GM23338 (cell line): ENCODE data around the gene OR10K1. TPM values are rescaled to one million over a fixed set of nuclear protein-coding genes. Genes with fewer than 3 reads are reported as not detected.

Experiments used
- ATAC-seq: fragments of 200-7000 bp; cut with Tn5 transposase; 3 replicates; pipeline ENCODE4 v1.9.1; 2020
- DNase-seq: peaks from one replicate; pipeline ENCODE4 v3.0.0-alpha.2; 2015; ENCODE audit warnings: low spot score
- H2AFZ ChIP-seq: fragments of 200-600 bp; sonication (generic); 2 replicates; pipeline ENCODE4 v1.8.0; 2016; ENCODE audit warnings: antibody characterized with exemption, mild to moderate bottlenecking, moderate library complexity
- H3F3A ChIP-seq: fragments of 200-600 bp; sonication (generic); replicated peaks from 2 replicates; pipeline ENCODE4 v1.8.0; 2017; ENCODE audit warnings: antibody characterized with exemption, mixed run types, low read depth
- H3K27ac ChIP-seq: fragments of 200-600 bp; sonication (generic); 2 replicates; pipeline ENCODE4 v1.6.1; 2016; ENCODE audit warnings: low read depth
- H3K27me3 ChIP-seq: fragments of 200-600 bp; sonication (generic); 2 replicates; pipeline ENCODE4 v1.8.0; 2016; ENCODE audit warnings: mild to moderate bottlenecking, mixed run types, moderate library complexity; ENCODE audit not compliant: insufficient read depth
- H3K36me3 ChIP-seq: fragments of 200-600 bp; sonication (generic); 2 replicates; pipeline ENCODE4 v1.8.0; 2016; ENCODE audit warnings: mild to moderate bottlenecking; ENCODE audit not compliant: insufficient read depth
- H3K4me1 ChIP-seq: fragments of 200-600 bp; sonication (generic); 2 replicates; pipeline ENCODE4 v1.8.0; 2016; ENCODE audit warnings: mild to moderate bottlenecking, moderate library complexity; ENCODE audit not compliant: insufficient read depth
- H3K4me2 ChIP-seq: fragments of 200-600 bp; sonication (generic); 2 replicates; pipeline ENCODE4 v1.7.1; 2017; ENCODE audit warnings: mixed run types
- H3K4me3 ChIP-seq: fragments of 200-600 bp; sonication (generic); 2 replicates; pipeline ENCODE4 v1.6.1; 2016; ENCODE audit warnings: mixed run types
- H3K79me2 ChIP-seq: fragments of 200-600 bp; sonication (generic); replicated peaks from 2 replicates; pipeline ENCODE4 v1.8.0; 2017; ENCODE audit warnings: mild to moderate bottlenecking; ENCODE audit not compliant: insufficient read depth
- H3K9me2 ChIP-seq: fragments of 200-600 bp; sonication (generic); 2 replicates; pipeline ENCODE4 v1.8.0; 2017; ENCODE audit not compliant: insufficient read depth
- H4K20me1 ChIP-seq: fragments of 200-600 bp; sonication (generic); replicated peaks from 2 replicates; pipeline ENCODE4 v1.8.0; 2017; ENCODE audit warnings: mild to moderate bottlenecking; ENCODE audit not compliant: insufficient read depth
- H3K27ac Mint-ChIP-seq: 2 replicates; pipeline ENCODE4 v1.8.0; 2020; ENCODE audit warnings: inconsistent platforms, mild to moderate bottlenecking, moderate library complexity, mixed read lengths
- H3K27me3 Mint-ChIP-seq: 3 replicates; pipeline ENCODE4 v1.8.0; 2022; ENCODE audit warnings: low read depth, mild to moderate bottlenecking, moderate library complexity, mixed read lengths, inconsistent platforms; ENCODE audit not compliant: insufficient read depth, poor library complexity
- H3K36me3 Mint-ChIP-seq: 3 replicates; pipeline ENCODE4 v1.8.0; 2021; ENCODE audit warnings: low read depth, mild to moderate bottlenecking, inconsistent platforms, moderate library complexity, mixed read lengths
- H3K4me1 Mint-ChIP-seq: 3 replicates; pipeline ENCODE4 v1.8.0; 2020; ENCODE audit warnings: mild to moderate bottlenecking, inconsistent platforms, mixed read lengths
- H3K4me3 Mint-ChIP-seq: 3 replicates; pipeline ENCODE4 v1.8.0; 2021; ENCODE audit warnings: moderate library complexity, mild to moderate bottlenecking, inconsistent platforms, mixed read lengths
- H3K9me3 Mint-ChIP-seq: 3 replicates; pipeline ENCODE4 v1.8.0; 2020; ENCODE audit warnings: moderate library complexity, mild to moderate bottlenecking, inconsistent platforms, mixed read lengths
- CREB1 ChIP-seq: fragments of 250-450 bp; sonication (Bioruptor Pico); IDR thresholded peaks from 2 replicates; pipeline ENCODE4 v1.5.0; 2020; ENCODE audit warnings: low read depth, mild to moderate bottlenecking, moderate library complexity
- EZH2phosphoT487 ChIP-seq: fragments of 200-600 bp; sonication (generic); IDR thresholded peaks from one replicate; pipeline ENCODE4 v1.8.1; 2018; ENCODE audit warnings: antibody characterized with exemption; ENCODE audit not compliant: unreplicated experiment
- JUNB ChIP-seq: IDR thresholded peaks from one replicate; pipeline ENCODE4 v1.6.1; 2016; ENCODE audit warnings: antibody characterized with exemption; ENCODE audit not compliant: unreplicated experiment
- NANOG ChIP-seq: IDR thresholded peaks from 2 replicates; pipeline ENCODE4 v1.6.1; 2016; ENCODE audit warnings: antibody characterized with exemption, borderline replicate concordance
- POLR2AphosphoS5 ChIP-seq: IDR thresholded peaks from 2 replicates; pipeline ENCODE4 v1.6.1; 2016; ENCODE audit warnings: antibody characterized with exemption, low read depth
- STAT1 ChIP-seq: IDR thresholded peaks from one replicate; pipeline ENCODE4 v1.6.1; 2016; ENCODE audit warnings: antibody characterized with exemption; ENCODE audit not compliant: unreplicated experiment
- ZNF114 ChIP-seq: fragments of 250-450 bp; sonication (Bioruptor Pico); IDR thresholded peaks from 2 replicates; pipeline ENCODE4 v1.5.0; 2020; ENCODE audit warnings: mild to moderate bottlenecking, moderate library complexity
- polyA plus RNA-seq: library from polyadenylated mRNA; unstranded; fragments of >200 nt; fragmentation: Nextera tagmentation; extraction: Ambion mirVana; gene quantifications from 2 replicates; pipeline ENCODE4 v1.2.1, GENCODE V29; 2016
- total RNA-seq: library from RNA; depleted of rRNA; stranded (reverse); fragments of >200 nt; shearing (Covaris generic); gene quantifications from 2 replicates; pipeline ENCODE4 v1.2.3, GENCODE V29; 2014
- TF ChIP-seq, protein P1 (sequence below): IDR thresholded peaks from 2 replicates; pipeline ENCODE4 v1.6.1; 2016; ENCODE audit warnings: antibody characterized with exemption
- TF ChIP-seq, protein P2 (sequence below): IDR thresholded peaks from one replicate; pipeline ENCODE4 v1.6.1; 2018; ENCODE audit warnings: antibody characterized with exemption; ENCODE audit not compliant: unreplicated experiment
- TF ChIP-seq, protein P3 (sequence below): fragments of 250-450 bp; sonication (Bioruptor Pico); IDR thresholded peaks from 2 replicates; pipeline ENCODE4 v1.5.0; 2020; ENCODE audit warnings: mild to moderate bottlenecking, moderate library complexity

Gene OR10K1
- total and polyA plus RNA-seq, 2 experiments from 2014 or later = not detected

DNA sequence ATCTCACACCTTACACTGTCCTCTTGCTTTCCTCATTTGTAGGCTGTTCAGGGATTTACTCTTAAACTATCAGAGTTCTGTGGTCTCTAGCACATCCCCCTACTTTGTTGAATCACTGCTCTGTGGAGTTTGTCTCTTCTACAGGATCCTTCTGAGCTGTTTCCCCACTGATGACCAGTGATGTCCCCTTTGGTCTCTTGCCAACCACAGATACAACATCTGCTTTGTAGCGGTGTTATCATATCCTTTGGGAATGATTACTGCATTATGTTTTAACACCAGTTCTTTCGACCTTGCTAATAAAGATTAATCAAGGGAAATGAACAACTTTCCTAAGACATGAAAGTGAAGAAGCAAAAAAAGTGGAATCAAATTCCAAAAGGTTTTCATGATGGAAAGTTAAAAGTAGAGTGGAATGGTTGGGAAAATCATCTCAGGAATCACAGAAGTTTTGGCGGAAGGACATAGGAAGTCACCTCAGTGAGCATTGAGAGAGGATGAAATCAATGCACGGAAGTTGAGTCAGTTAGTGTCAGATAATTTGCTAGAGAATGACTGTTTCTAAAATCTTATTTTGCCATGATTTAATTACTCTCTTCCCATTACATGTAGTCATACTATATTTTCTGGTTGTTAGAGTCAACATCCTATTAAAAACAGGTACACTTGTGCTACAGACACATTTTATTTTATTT, 46.8 kb upstream of the OR10K1 start:
- H3K9me3 Mint-ChIP-seq = no peaks in the 10 kb centered on the region
- H3K36me3 Mint-ChIP-seq = no peaks in the 10 kb centered on the region
- Histone ChIP-seq H3K27me3 (no peaks in the 10 kb centered on the region), H3K4me2 (no peak overlapping the region), H3F3A (no peaks in the 10 kb centered on the region), H2AFZ (no peak overlapping the region; the same call in 1 of the 2 replicates), H3K27ac (no peak overlapping the region), H4K20me1 (no peaks in the 10 kb centered on the region), H3K9me2 (no peaks in the 10 kb centered on the region; the same call in 1 of the 2 replicates), H3K36me3 (no peaks in the 10 kb centered on the region), H3K4me3 (no peak overlapping the region), H3K79me2 (no peaks in the 10 kb centered on the region), H3K4me1 (no peaks in the 10 kb centered on the region)
- TF ChIP-seq EZH2phosphoT487 (no peak), NANOG (no peak)
- H3K27me3 Mint-ChIP-seq = no peaks in the 10 kb centered on the region
- ATAC-seq (no peak), DNase-seq (no peak)
- peaks cover 7% of the 10 kb centered on the region; the same call in 2 of the 3 replicates for H3K4me1 Mint-ChIP-seq
- H3K27ac Mint-ChIP-seq = no peak overlapping the region
- no peak overlapping the region for H3K4me3 Mint-ChIP-seq

- Histone ChIP-seq H3K79me2 (no peaks in the 10 kb centered on the region), H2AFZ (no peak overlapping the region), H3K4me2 (no peak overlapping the region), H3K36me3 (no peaks in the 10 kb centered on the region), H3F3A (no peaks in the 10 kb centered on the region), H3K4me1 (peaks cover 6% of the 10 kb centered on the region), H3K27me3 (no peaks in the 10 kb centered on the region), H4K20me1 (no peaks in the 10 kb centered on the region), H3K27ac (no peak overlapping the region), H3K9me2 (no peaks in the 10 kb centered on the region), H3K4me3 (no peak overlapping the region)
- Mint-ChIP-seq H3K4me3 (no peak overlapping the region), H3K36me3 (no peaks in the 10 kb centered on the region), H3K27me3 (no peaks in the 10 kb centered on the region), H3K4me1 (peaks cover 18% of the 10 kb centered on the region), H3K9me3 (no peaks in the 10 kb centered on the region), H3K27ac (no peak overlapping the region)
- no peak for DNase-seq
- ATAC-seq = no peak
- TF ChIP-seq, protein P1, sequence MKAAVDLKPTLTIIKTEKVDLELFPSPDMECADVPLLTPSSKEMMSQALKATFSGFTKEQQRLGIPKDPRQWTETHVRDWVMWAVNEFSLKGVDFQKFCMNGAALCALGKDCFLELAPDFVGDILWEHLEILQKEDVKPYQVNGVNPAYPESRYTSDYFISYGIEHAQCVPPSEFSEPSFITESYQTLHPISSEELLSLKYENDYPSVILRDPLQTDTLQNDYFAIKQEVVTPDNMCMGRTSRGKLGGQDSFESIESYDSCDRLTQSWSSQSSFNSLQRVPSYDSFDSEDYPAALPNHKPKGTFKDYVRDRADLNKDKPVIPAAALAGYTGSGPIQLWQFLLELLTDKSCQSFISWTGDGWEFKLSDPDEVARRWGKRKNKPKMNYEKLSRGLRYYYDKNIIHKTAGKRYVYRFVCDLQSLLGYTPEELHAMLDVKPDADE = no peak
- no peak for TF ChIP-seq ZNF114
- TF ChIP-seq CREB1 (CRISPR knock-in tag) = no peak
- TF ChIP-seq POLR2AphosphoS5 = no peak
- TF ChIP-seq, protein P2, sequence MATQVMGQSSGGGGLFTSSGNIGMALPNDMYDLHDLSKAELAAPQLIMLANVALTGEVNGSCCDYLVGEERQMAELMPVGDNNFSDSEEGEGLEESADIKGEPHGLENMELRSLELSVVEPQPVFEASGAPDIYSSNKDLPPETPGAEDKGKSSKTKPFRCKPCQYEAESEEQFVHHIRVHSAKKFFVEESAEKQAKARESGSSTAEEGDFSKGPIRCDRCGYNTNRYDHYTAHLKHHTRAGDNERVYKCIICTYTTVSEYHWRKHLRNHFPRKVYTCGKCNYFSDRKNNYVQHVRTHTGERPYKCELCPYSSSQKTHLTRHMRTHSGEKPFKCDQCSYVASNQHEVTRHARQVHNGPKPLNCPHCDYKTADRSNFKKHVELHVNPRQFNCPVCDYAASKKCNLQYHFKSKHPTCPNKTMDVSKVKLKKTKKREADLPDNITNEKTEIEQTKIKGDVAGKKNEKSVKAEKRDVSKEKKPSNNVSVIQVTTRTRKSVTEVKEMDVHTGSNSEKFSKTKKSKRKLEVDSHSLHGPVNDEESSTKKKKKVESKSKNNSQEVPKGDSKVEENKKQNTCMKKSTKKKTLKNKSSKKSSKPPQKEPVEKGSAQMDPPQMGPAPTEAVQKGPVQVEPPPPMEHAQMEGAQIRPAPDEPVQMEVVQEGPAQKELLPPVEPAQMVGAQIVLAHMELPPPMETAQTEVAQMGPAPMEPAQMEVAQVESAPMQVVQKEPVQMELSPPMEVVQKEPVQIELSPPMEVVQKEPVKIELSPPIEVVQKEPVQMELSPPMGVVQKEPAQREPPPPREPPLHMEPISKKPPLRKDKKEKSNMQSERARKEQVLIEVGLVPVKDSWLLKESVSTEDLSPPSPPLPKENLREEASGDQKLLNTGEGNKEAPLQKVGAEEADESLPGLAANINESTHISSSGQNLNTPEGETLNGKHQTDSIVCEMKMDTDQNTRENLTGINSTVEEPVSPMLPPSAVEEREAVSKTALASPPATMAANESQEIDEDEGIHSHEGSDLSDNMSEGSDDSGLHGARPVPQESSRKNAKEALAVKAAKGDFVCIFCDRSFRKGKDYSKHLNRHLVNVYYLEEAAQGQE = no peak
- TF ChIP-seq JUNB = no peak
- no peak for TF ChIP-seq NANOG
- TF ChIP-seq, protein P3, sequence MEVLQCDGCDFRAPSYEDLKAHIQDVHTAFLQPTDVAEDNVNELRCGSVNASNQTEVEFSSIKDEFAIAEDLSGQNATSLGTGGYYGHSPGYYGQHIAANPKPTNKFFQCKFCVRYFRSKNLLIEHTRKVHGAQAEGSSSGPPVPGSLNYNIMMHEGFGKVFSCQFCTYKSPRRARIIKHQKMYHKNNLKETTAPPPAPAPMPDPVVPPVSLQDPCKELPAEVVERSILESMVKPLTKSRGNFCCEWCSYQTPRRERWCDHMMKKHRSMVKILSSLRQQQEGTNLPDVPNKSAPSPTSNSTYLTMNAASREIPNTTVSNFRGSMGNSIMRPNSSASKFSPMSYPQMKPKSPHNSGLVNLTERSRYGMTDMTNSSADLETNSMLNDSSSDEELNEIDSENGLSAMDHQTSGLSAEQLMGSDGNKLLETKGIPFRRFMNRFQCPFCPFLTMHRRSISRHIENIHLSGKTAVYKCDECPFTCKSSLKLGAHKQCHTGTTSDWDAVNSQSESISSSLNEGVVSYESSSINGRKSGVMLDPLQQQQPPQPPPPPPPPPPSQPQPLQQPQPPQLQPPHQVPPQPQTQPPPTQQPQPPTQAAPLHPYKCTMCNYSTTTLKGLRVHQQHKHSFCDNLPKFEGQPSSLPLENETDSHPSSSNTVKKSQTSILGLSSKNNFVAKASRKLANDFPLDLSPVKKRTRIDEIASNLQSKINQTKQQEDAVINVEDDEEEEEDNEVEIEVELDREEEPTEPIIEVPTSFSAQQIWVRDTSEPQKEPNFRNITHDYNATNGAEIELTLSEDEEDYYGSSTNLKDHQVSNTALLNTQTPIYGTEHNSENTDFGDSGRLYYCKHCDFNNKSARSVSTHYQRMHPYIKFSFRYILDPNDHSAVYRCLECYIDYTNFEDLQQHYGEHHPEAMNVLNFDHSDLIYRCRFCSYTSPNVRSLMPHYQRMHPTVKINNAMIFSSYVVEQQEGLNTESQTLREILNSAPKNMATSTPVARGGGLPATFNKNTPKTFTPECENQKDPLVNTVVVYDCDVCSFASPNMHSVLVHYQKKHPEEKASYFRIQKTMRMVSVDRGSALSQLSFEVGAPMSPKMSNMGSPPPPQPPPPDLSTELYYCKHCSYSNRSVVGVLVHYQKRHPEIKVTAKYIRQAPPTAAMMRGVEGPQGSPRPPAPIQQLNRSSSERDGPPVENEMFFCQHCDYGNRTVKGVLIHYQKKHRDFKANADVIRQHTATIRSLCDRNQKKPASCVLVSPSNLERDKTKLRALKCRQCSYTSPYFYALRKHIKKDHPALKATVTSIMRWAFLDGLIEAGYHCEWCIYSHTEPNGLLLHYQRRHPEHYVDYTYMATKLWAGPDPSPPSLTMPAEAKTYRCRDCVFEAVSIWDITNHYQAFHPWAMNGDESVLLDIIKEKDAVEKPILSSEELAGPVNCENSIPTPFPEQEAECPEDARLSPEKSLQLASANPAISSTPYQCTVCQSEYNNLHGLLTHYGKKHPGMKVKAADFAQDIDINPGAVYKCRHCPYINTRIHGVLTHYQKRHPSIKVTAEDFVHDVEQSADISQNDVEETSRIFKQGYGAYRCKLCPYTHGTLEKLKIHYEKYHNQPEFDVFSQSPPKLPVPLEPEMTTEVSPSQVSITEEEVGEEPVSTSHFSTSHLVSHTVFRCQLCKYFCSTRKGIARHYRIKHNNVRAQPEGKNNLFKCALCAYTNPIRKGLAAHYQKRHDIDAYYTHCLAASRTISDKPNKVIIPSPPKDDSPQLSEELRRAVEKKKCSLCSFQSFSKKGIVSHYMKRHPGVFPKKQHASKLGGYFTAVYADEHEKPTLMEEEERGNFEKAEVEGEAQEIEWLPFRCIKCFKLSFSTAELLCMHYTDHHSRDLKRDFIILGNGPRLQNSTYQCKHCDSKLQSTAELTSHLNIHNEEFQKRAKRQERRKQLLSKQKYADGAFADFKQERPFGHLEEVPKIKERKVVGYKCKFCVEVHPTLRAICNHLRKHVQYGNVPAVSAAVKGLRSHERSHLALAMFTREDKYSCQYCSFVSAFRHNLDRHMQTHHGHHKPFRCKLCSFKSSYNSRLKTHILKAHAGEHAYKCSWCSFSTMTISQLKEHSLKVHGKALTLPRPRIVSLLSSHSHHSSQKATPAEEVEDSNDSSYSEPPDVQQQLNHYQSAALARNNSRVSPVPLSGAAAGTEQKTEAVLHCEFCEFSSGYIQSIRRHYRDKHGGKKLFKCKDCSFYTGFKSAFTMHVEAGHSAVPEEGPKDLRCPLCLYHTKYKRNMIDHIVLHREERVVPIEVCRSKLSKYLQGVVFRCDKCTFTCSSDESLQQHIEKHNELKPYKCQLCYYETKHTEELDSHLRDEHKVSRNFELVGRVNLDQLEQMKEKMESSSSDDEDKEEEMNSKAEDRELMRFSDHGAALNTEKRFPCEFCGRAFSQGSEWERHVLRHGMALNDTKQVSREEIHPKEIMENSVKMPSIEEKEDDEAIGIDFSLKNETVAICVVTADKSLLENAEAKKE = no peak
- TF ChIP-seq EZH2phosphoT487 = no peak
- no peak for TF ChIP-seq STAT1
Measured at GRCh38 chr1:158417586-158417985, 44.0 kb upstream of the OR10K1 start.
